CD4-positive, alpha-beta T cell (primary cell): ENCODE measurements around the gene ADAMTSL1. TPM values are rescaled to one million over a fixed set of nuclear protein-coding genes. Genes with fewer than 3 reads are reported as not detected.

Source experiments
- ATAC-seq: fragments of 200-7000 bp; cut with Tn5 transposase; one replicate; pipeline ENCODE4 v1.10.0; 2022; ENCODE audit warnings: mild to moderate bottlenecking; ENCODE audit not compliant: poor library complexity
- CTCF ChIA-PET: fragments of 350-600 bp; sonication (Branson Sonifier 250); formaldehyde crosslinking; loops from one replicate; lab custom pipeline; 2021; ENCODE audit warnings: antibody characterized with exemption, inconsistent platforms; lab: Charles Lee
- POLR2A ChIA-PET: fragments of 350-600 bp; sonication (Branson Sonifier 250); formaldehyde crosslinking; loops from one replicate; lab custom pipeline; 2021; ENCODE audit warnings: antibody characterized with exemption, inconsistent platforms; lab: Charles Lee
- DNase-seq, 14 experiments: peaks; one replicate each; pipeline ENCODE4 v3.0.0-alpha.2; 2013 to 2020; ENCODE audit warnings: mixed read lengths in 2 of 14
- H3K27ac ChIP-seq, 2 donors: one replicate each; pipeline versions ENCODE4 v1.5.1 to v1.7.0; 2013; ENCODE audit warnings: low read length in 2 of 2, low read depth in 1 of 2, mild to moderate bottlenecking in 1 of 2
- H3K27me3 ChIP-seq, 2 experiments: 1 replicate in 1 of 2; 2 replicates in 1 of 2; pipeline versions ENCODE4 v1.6.1 to v1.7.0; 2013; ENCODE audit warnings: low read length in 2 of 2, control low read depth in 1 of 2, mild to moderate bottlenecking in 1 of 2, moderate library complexity in 1 of 2; ENCODE audit not compliant: insufficient read depth in 2 of 2, control insufficient read depth in 1 of 2
- H3K36me3 ChIP-seq: one replicate; pipeline ENCODE4 v1.6.1; 2013; ENCODE audit warnings: low read length, control low read depth; ENCODE audit not compliant: insufficient read depth
- H3K4me1 ChIP-seq: one replicate; pipeline ENCODE4 v1.6.1; 2013; ENCODE audit warnings: low read length, control low read depth; ENCODE audit not compliant: insufficient read depth
- H3K4me3 ChIP-seq: one replicate; pipeline ENCODE4 v1.5.1; 2013; ENCODE audit warnings: mild to moderate bottlenecking, low read length, moderate library complexity
- H3K9me3 ChIP-seq, 2 experiments: 1 replicate in 1 of 2; 2 replicates in 1 of 2; pipeline versions ENCODE4 v1.6.1 to v1.7.0; 2013; ENCODE audit warnings: low read length in 2 of 2, mild to moderate bottlenecking in 2 of 2, control low read depth in 1 of 2, moderate library complexity in 1 of 2; ENCODE audit not compliant: control insufficient read depth in 1 of 2, insufficient read depth in 1 of 2
- H3K27ac Mint-ChIP-seq: one replicate; pipeline ENCODE4 v1.8.0; 2020; ENCODE audit warnings: mixed read lengths
- H3K27me3 Mint-ChIP-seq: one replicate; pipeline ENCODE4 v1.8.0; 2021; ENCODE audit warnings: mixed read lengths
- H3K36me3 Mint-ChIP-seq: one replicate; pipeline ENCODE4 v1.8.0; 2021; ENCODE audit warnings: low read depth, mixed read lengths
- H3K4me1 Mint-ChIP-seq: one replicate; pipeline ENCODE4 v1.8.0; 2021; ENCODE audit warnings: low read depth, mixed read lengths
- H3K4me3 Mint-ChIP-seq: one replicate; pipeline ENCODE4 v1.8.0; 2020; ENCODE audit warnings: mild to moderate bottlenecking, mixed read lengths
- H3K9me3 Mint-ChIP-seq: one replicate; pipeline ENCODE4 v1.8.0; 2020; ENCODE audit warnings: mixed read lengths
- intact Hi-C, 2 experiments: fragments of 100-400 bp; cut with DNase I in 1 of 2; cut with micrococcal nuclease in 1 of 2; formaldehyde crosslinking; loops; one replicate each; pipeline versions ENCODE4 v1.15.1 to v1.9.0; 2023 to 2025; cut with DNase I, micrococcal nuclease
- total RNA-seq, 174 experiments: library from RNA in 2 of 174; stranded (reverse) in 2 of 174; gene quantifications; one replicate each; pipeline ENCODE4 v1.2.3 and lab custom pipeline; 2021 to 2026
- TF ChIP-seq, protein P1 (sequence below): fragments of 200-600 bp; IDR thresholded peaks from one replicate; pipeline ENCODE4 v1.8.0; 2022; ENCODE audit warnings: antibody characterized with exemption, mild to moderate bottlenecking

ADAMTSL1 gene
- total RNA-seq, 2 experiments from 2014 or later = not detected

DNA sequence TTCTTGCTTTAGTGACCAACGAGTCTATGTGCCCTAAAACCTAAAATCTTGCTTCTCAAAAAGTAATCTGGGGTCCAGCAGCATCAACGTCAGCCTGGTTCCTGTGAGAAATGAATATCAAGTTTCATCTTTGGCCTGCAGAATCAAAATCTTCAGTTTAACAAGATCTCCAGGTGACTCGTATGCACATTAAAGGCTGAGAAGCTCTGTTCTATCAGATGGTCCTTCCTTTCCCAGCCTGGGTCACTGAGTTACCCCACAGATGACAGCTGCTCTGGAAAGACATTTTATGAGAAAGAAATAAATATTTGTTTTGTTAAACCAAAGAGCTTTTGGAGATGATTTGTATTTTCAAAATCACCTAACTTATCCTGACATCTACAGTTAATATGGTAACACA lies 75.8 kb downstream of the ADAMTSL1 start:
- Histone ChIP-seq H3K27ac (no peak overlapping the region), H3K27me3 (no peaks in the 10 kb centered on the region), H3K9me3 (no peaks in the 10 kb centered on the region), H3K36me3 (no peaks in the 10 kb centered on the region), H3K4me3 (no peak overlapping the region), H3K4me1 (no peaks in the 10 kb centered on the region)
- Mint-ChIP-seq H3K27me3 (no peaks in the 10 kb centered on the region), H3K27ac (no peak overlapping the region), H3K4me3 (no peak overlapping the region), H3K9me3 (peaks cover 2% of the 10 kb centered on the region), H3K36me3 (no peaks in the 10 kb centered on the region), H3K4me1 (no peaks in the 10 kb centered on the region)
- intact Hi-C loops = no loop called here
- POLR2A ChIA-PET = no interaction called here
- ATAC-seq = no peak
- CTCF ChIA-PET = no interaction called here
- no peak for DNase-seq
- TF ChIP-seq, protein P1, sequence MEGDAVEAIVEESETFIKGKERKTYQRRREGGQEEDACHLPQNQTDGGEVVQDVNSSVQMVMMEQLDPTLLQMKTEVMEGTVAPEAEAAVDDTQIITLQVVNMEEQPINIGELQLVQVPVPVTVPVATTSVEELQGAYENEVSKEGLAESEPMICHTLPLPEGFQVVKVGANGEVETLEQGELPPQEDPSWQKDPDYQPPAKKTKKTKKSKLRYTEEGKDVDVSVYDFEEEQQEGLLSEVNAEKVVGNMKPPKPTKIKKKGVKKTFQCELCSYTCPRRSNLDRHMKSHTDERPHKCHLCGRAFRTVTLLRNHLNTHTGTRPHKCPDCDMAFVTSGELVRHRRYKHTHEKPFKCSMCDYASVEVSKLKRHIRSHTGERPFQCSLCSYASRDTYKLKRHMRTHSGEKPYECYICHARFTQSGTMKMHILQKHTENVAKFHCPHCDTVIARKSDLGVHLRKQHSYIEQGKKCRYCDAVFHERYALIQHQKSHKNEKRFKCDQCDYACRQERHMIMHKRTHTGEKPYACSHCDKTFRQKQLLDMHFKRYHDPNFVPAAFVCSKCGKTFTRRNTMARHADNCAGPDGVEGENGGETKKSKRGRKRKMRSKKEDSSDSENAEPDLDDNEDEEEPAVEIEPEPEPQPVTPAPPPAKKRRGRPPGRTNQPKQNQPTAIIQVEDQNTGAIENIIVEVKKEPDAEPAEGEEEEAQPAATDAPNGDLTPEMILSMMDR = no peak

DNA sequence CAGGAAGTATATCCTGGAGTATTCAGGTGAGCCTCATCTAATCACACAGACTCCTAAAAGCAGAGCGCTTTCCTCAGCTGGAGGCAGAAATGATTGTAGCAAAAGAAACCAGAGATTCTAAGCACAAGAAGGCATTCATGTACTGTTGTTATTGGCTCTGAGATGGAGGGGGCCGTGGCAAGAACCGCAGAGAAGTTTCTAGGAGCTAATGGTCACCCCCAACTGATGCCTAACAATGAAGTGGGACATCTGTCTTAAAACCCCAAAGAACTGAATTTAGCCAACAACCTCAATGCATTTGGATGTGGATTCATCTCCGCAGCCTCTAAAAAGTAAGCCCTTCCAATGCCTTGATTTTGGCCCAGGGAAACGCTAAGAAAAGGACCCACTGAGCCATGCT lies 76.3 kb downstream of the ADAMTSL1 start:
- H3K27ac ChIP-seq = no peak overlapping the region
- no peak overlapping the region for H3K4me3 Mint-ChIP-seq
- no peaks in the 10 kb centered on the region for H3K36me3 Mint-ChIP-seq
- CTCF ChIA-PET = no interaction called here
- no peaks in the 10 kb centered on the region for H3K4me1 ChIP-seq
- intact Hi-C loops = no loop called here
- H3K9me3 Mint-ChIP-seq = peaks cover 2% of the 10 kb centered on the region
- no peaks in the 10 kb centered on the region for H3K36me3 ChIP-seq
- no peak for DNase-seq
- TF ChIP-seq, protein P1 = no peak
- H3K4me3 ChIP-seq = no peak overlapping the region
- POLR2A ChIA-PET = no interaction called here
- no peak for ATAC-seq
- no peak overlapping the region for H3K27ac Mint-ChIP-seq
- H3K4me1 Mint-ChIP-seq = no peaks in the 10 kb centered on the region
- no peaks in the 10 kb centered on the region for H3K27me3 ChIP-seq
- H3K9me3 ChIP-seq = no peaks in the 10 kb centered on the region
- no peaks in the 10 kb centered on the region for H3K27me3 Mint-ChIP-seq

DNA sequence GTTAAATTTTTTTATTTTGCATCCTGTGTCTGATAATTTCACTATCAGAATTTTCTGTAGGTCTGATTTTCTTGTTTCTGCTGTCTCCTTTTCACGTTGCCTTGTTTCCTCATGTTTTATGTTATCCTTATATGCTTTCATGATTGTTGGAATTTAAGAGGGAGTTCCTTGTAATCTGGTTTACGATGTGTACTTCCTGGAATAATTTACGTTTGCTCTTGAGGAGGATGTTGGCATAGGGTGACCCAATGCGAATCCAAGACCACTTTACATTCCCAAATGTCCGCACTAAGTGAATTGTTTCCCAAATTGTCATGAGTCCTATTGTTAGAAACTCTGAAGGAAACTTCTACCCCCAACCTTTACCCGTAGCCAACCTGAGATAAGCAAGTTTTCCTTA lies 80.3 kb downstream of the ADAMTSL1 start:
- ChIA-PET POLR2A (no interaction called here), CTCF (no interaction called here)
- H3K27ac Mint-ChIP-seq = no peak overlapping the region
- no peak for DNase-seq
- H3K36me3 ChIP-seq = no peaks in the 10 kb centered on the region
- H3K27ac ChIP-seq = no peak overlapping the region
- H3K4me1 Mint-ChIP-seq = no peaks in the 10 kb centered on the region
- H3K9me3 ChIP-seq = no peaks in the 10 kb centered on the region
- no peaks in the 10 kb centered on the region for H3K27me3 ChIP-seq
- no peaks in the 10 kb centered on the region for H3K4me1 ChIP-seq
- intact Hi-C loops = no loop called here
- H3K9me3 Mint-ChIP-seq = peaks cover 4% of the 10 kb centered on the region
- TF ChIP-seq, protein P1 = no peak
- no peak for ATAC-seq
- H3K36me3 Mint-ChIP-seq = no peaks in the 10 kb centered on the region
- H3K4me3 Mint-ChIP-seq = no peak overlapping the region
- H3K27me3 Mint-ChIP-seq = no peaks in the 10 kb centered on the region
- no peak overlapping the region for H3K4me3 ChIP-seq
